NB4 (cell line): Measurements from ENCODE around the gene PLXNA2.

Source experiments
- CTCF ChIP-seq: IDR thresholded peaks from one replicate; pipeline ENCODE4 v1.5.1; 2012; ENCODE audit warnings: low read depth, low read length
- POLR2A ChIP-seq: IDR thresholded peaks from 2 replicates; pipeline ENCODE4 v1.6.1; 2011; ENCODE audit warnings: mild to moderate bottlenecking; ENCODE audit not compliant: insufficient read length; ENCODE audit errors: extremely low read depth

DNA sequence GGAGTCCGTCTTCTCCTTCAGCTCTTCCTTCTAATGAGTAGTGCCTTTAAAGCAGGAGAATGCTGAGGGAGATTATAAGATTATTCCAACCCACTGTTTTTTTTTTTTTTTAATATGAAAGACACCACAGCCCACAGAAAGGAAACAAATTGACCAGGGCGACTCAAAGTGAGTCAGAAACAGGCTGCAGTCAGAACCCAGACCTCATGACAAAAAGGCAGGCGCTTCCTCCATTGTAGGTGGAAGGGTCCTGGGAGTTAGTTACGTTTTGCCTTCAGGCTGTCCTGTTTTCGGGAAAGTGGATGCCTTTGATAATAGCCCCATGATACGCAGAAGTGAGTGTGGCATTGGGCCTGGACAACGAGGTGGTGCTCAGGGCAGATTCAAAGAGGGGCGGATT lies 21.0 kb downstream of the PLXNA2 start:
- TF ChIP-seq POLR2A, result no peak
- TF ChIP-seq CTCF, result no peak
